Trophoblast cell (in vitro differentiated cells and primary cell): ENCODE measurements around the gene AVP.
"Not testable (repeated sequence)": the region's sequence is repeated elsewhere in the genome, so short reads cannot be mapped to it uniquely, and the experiment has no call there.

Experiments
- DNase-seq, 2 donors: peaks; one replicate each; pipeline ENCODE4 v3.0.0-alpha.2; 2016
- H2AFZ ChIP-seq: 2 replicates; pipeline ENCODE4 v1.6.1; 2013; ENCODE audit warnings: low read length, moderate library complexity, mild to moderate bottlenecking; ENCODE audit not compliant: insufficient read depth, poor library complexity
- H2AK5ac ChIP-seq: 2 replicates; pipeline ENCODE4 v1.6.1; 2013; ENCODE audit warnings: mild to moderate bottlenecking, low read length
- H2BK120ac ChIP-seq: 2 replicates; pipeline ENCODE4 v1.6.1; 2013; ENCODE audit warnings: low read length, mild to moderate bottlenecking, moderate library complexity; ENCODE audit not compliant: insufficient read depth, poor library complexity
- H2BK12ac ChIP-seq: 2 replicates; pipeline ENCODE4 v1.6.1; 2013; ENCODE audit warnings: mild to moderate bottlenecking, low read length, moderate library complexity
- H2BK5ac ChIP-seq: 2 replicates; pipeline ENCODE4 v1.6.1; 2013; ENCODE audit warnings: low read length, low read depth, moderate library complexity, mild to moderate bottlenecking; ENCODE audit not compliant: poor library complexity
- H3K14ac ChIP-seq: 2 replicates; pipeline ENCODE4 v1.6.1; 2013; ENCODE audit warnings: mild to moderate bottlenecking, low read length
- H3K18ac ChIP-seq: 2 replicates; pipeline ENCODE4 v1.6.1; 2013; ENCODE audit warnings: mild to moderate bottlenecking, low read length
- H3K23ac ChIP-seq: 2 replicates; pipeline ENCODE4 v1.6.1; 2013; ENCODE audit warnings: low read length
- H3K27ac ChIP-seq: 2 replicates; pipeline ENCODE4 v1.5.1; 2013; ENCODE audit warnings: low read depth, mild to moderate bottlenecking, inconsistent platforms, low read length, moderate library complexity
- H3K27me3 ChIP-seq: 2 replicates; pipeline ENCODE4 v1.6.1; 2013; ENCODE audit warnings: inconsistent platforms, mild to moderate bottlenecking, low read length, moderate library complexity; ENCODE audit not compliant: insufficient read depth
- H3K36me3 ChIP-seq, 2 experiments: 1 replicate in 1 of 2; 2 replicates in 1 of 2; pipeline ENCODE4 v1.6.1; 2013; ENCODE audit warnings: low read length in 2 of 2, mild to moderate bottlenecking in 2 of 2, moderate library complexity in 1 of 2; ENCODE audit not compliant: insufficient read depth in 2 of 2, control insufficient read depth in 1 of 2
- H3K4ac ChIP-seq: 2 replicates; pipeline ENCODE4 v1.6.1; 2013; ENCODE audit warnings: low read depth, mild to moderate bottlenecking, low read length, moderate library complexity
- H3K4me1 ChIP-seq, 2 experiments: 1 replicate in 1 of 2; 2 replicates in 1 of 2; pipeline ENCODE4 v1.6.1; 2013; ENCODE audit warnings: low read length in 2 of 2, mild to moderate bottlenecking in 2 of 2, moderate library complexity in 1 of 2; ENCODE audit not compliant: insufficient read depth in 2 of 2, control insufficient read depth in 1 of 2
- H3K4me2 ChIP-seq: 2 replicates; pipeline ENCODE4 v1.6.1; 2013; ENCODE audit warnings: inconsistent platforms, mild to moderate bottlenecking, low read length, moderate library complexity
- H3K4me3 ChIP-seq: 2 replicates; pipeline ENCODE4 v1.5.1; 2013; ENCODE audit warnings: mild to moderate bottlenecking, low read depth, low read length, inconsistent platforms
- H3K79me1 ChIP-seq: one replicate; pipeline ENCODE4 v1.6.1; 2013; ENCODE audit warnings: low read length
- H3K79me2 ChIP-seq: 2 replicates; pipeline ENCODE4 v1.6.1; 2013; ENCODE audit warnings: low read length, mild to moderate bottlenecking; ENCODE audit not compliant: control insufficient read depth, insufficient read depth, poor library complexity
- H3K9ac ChIP-seq: 2 replicates; pipeline ENCODE4 v1.6.1; 2013; ENCODE audit warnings: mild to moderate bottlenecking, low read length
- H3K9me3 ChIP-seq: 2 replicates; pipeline ENCODE4 v1.6.1; 2013; ENCODE audit warnings: low read depth, mild to moderate bottlenecking, control low read depth, inconsistent platforms, low read length; ENCODE audit not compliant: insufficient read depth
- H4K12ac ChIP-seq: 2 replicates; pipeline ENCODE4 v1.6.1; 2013; ENCODE audit warnings: low read depth, mild to moderate bottlenecking, low read length, moderate library complexity
- H4K8ac ChIP-seq: 2 replicates; pipeline ENCODE4 v1.6.1; 2013; ENCODE audit warnings: low read depth, mild to moderate bottlenecking, low read length, moderate library complexity
- H4K91ac ChIP-seq: one replicate; pipeline ENCODE4 v1.6.1; 2013; ENCODE audit warnings: low read depth, mild to moderate bottlenecking, low read length, moderate library complexity
- WGBS: extraction: QIAGEN DNeasy Blood & Tissue Kit; methylation state at CpG from one replicate; pipeline ENCODE4 v1.1.7; 2013; ENCODE audit warnings: missing lambda C conversion rate; ENCODE audit not compliant: insufficient read length, insufficient coverage; ENCODE audit errors: extremely low coverage; 5-methylcytosine and 5-hydroxymethylcytosine counted together

The AVP gene

DNA sequence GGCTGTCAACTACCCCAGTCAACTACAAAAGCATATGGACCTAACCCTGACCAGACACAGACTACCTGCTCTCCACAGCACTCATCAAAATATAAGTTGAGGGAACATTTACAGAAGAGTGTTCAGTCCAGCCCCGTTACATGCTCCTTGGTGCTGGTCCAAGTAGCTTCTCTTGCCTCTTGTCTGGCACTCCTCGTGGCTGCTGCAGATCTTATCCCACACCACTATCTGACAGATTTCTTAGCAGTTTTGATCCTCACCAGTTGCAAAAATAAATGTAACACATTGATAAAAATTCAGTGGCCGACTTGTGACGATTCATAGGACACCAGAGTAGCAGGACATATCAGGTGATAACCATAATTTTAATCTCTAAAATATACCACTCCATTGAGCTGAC is 44.6 kb upstream of the AVP start:
- Histone ChIP-seq H4K8ac (no peak overlapping the region), H3K4ac (no peak overlapping the region), H2AK5ac (no peak overlapping the region), H3K9me3 (peaks cover 7% of the 10 kb centered on the region), H2BK120ac (no peak overlapping the region), H2BK12ac (no peak overlapping the region), H3K4me3 (no peak overlapping the region), H2AFZ (no peak overlapping the region), H3K36me3 (peaks cover 3 to 4% of the 10 kb centered on the region in 2 experiments), H3K27me3 (no peaks in the 10 kb centered on the region), H3K4me1 (no peaks in the 10 kb centered on the region), H3K9ac (no peak overlapping the region), H2BK5ac (no peak overlapping the region), H3K23ac (no peak overlapping the region), H4K12ac (no peak overlapping the region), H3K14ac (no peak overlapping the region), H4K91ac (no peak overlapping the region), H3K18ac (no peak overlapping the region), H3K79me2 (no peaks in the 10 kb centered on the region), H3K4me2 (no peak overlapping the region), H3K27ac (no peak overlapping the region), H3K79me1 (no peaks in the 10 kb centered on the region)
- WGBS = no CpG with 5 or more reads among the region's 4 CpGs
- no peak for DNase-seq

DNA sequence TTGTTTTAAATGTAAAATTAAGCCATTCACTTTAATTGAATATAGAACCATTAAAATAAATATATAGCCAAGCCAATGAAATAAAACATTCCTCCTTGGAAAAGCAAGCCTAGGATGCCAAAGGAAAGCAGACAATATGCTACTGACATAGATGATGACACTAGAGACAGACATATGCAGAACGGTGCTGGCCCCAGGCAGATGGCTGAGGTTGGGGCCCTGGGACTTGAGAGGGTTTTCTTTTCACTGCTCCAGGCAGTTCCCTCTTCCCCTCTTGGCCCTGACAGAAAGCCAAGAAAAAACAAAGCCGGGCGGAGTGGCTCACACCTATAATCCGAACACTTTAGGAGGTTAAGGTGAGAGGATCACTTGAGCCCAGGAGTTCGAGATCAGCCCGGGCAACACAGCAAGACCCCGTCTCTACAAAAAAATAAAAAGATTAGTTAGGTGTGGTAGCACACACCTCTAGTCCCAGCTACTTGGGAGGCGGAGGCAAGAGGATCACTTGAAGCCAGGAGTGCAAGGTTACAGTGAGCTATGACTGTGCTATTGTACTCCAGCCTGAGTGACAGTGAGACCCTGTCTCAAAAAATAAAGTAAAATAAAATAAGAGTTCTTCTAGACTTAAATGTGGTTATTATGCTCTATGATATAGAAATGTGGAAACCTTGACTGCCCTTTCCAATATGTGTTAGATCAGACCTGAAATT is 43.9 kb upstream of the AVP start:
- no peak overlapping the region for H3K4me2 ChIP-seq
- H4K8ac ChIP-seq = no peak overlapping the region
- no peak for DNase-seq
- H3K4me3 ChIP-seq = no peak overlapping the region
- H3K9ac ChIP-seq = no peak overlapping the region
- H3K14ac ChIP-seq = no peak overlapping the region
- no peak overlapping the region for H2BK5ac ChIP-seq
- peaks cover 3 to 4% of the 10 kb centered on the region in 2 experiments for H3K36me3 ChIP-seq
- H2BK120ac ChIP-seq = no peak overlapping the region
- H3K18ac ChIP-seq = no peak overlapping the region
- no peaks in the 10 kb centered on the region for H3K79me1 ChIP-seq
- no peak overlapping the region for H4K91ac ChIP-seq
- H2BK12ac ChIP-seq = no peak overlapping the region
- H4K12ac ChIP-seq = no peak overlapping the region
- H2AK5ac ChIP-seq = no peak overlapping the region
- no CpG with 5 or more reads among the region's 8 CpGs for WGBS
- no peak overlapping the region for H2AFZ ChIP-seq
- no peak overlapping the region for H3K27ac ChIP-seq
- H3K9me3 ChIP-seq = peaks cover 13% of the 10 kb centered on the region
- H3K4me1 ChIP-seq = no peaks in the 10 kb centered on the region
- H3K23ac ChIP-seq = no peak overlapping the region
- H3K27me3 ChIP-seq = no peaks in the 10 kb centered on the region
- no peak overlapping the region for H3K4ac ChIP-seq
- no peaks in the 10 kb centered on the region for H3K79me2 ChIP-seq

- Histone ChIP-seq H3K79me2 (no peaks in the 10 kb centered on the region), H4K12ac (no peak overlapping the region), H3K9ac (no peak overlapping the region), H3K18ac (no peak overlapping the region), H2AFZ (no peak overlapping the region), H4K91ac (no peak overlapping the region), H3K4ac (no peak overlapping the region), H3K9me3 (peaks cover 13% of the 10 kb centered on the region), H3K27me3 (no peaks in the 10 kb centered on the region), H2AK5ac (no peak overlapping the region), H3K4me1 (no peaks in the 10 kb centered on the region), H3K36me3 (peaks cover 12 to 13% of the 10 kb centered on the region in 2 experiments), H2BK120ac (no peak overlapping the region), H3K4me2 (no peak overlapping the region), H2BK12ac (no peak overlapping the region), H3K79me1 (no peaks in the 10 kb centered on the region), H2BK5ac (no peak overlapping the region), H4K8ac (no peak overlapping the region), H3K4me3 (no peak overlapping the region), H3K14ac (no peak overlapping the region), H3K27ac (no peak overlapping the region), H3K23ac (no peak overlapping the region)
- WGBS = no CpG with 5 or more reads among the region's 1 CpG
- DNase-seq = no peak
Measured at GRCh38 chr20:3126527-3126859, 42.0 kb upstream of the AVP start.

GRCh38 chr20:3125776-3126526 is 41.4 kb upstream of the AVP start:
- not testable (repeated sequence) for H3K79me1 ChIP-seq
- WGBS = no CpG with 5 or more reads among the region's 25 CpGs

More at GRCh38 chr20:3125776-3126526, 41.4 kb upstream of the AVP start:
- not testable (repeated sequence) for H2BK5ac ChIP-seq, H3K27me3 ChIP-seq, H3K14ac ChIP-seq, H3K23ac ChIP-seq, DNase-seq, H2BK12ac ChIP-seq, H4K91ac ChIP-seq, H3K79me2 ChIP-seq, H3K4me2 ChIP-seq, H3K27ac ChIP-seq, H2BK120ac ChIP-seq, H2AK5ac ChIP-seq, H3K18ac ChIP-seq, H4K12ac ChIP-seq, H4K8ac ChIP-seq, H3K4ac ChIP-seq, H2AFZ ChIP-seq, H3K9ac ChIP-seq, H3K4me3 ChIP-seq, H3K4me1 ChIP-seq
- peaks cover 13% of the 10 kb centered on the region for H3K9me3 ChIP-seq
- H3K36me3 ChIP-seq = peaks cover 16 to 19% of the 10 kb centered on the region in 2 experiments
